8988T (cell line): ENCODE data around the gene WNT9A.

Source experiments
- DNase-seq: peaks from one replicate; pipeline ENCODE4 v3.0.0; 2011

WNT9A gene

GRCh38 chr1:227907439-227908015 lies 40.2 kb downstream of the WNT9A start:
- no peak for DNase-seq

- DNase-seq = no peak
Observed at GRCh38 chr1:227906550-227907071, 41.1 kb downstream of the WNT9A start.

GRCh38 chr1:227905573-227906487 lies 41.9 kb downstream of the WNT9A start:
- no peak for DNase-seq

GRCh38 chr1:227904541-227905335 lies 43.0 kb downstream of the WNT9A start:
- no peak for DNase-seq

- no peak for DNase-seq
Observed at GRCh38 chr1:227903614-227904501, 43.9 kb downstream of the WNT9A start.

- DNase-seq = no peak
Observed at GRCh38 chr1:227903061-227903521, 44.6 kb downstream of the WNT9A start.

- DNase-seq = no peak
Observed at GRCh38 chr1:227902641-227902990, 45.1 kb downstream of the WNT9A start.

- no peak for DNase-seq
Observed at GRCh38 chr1:227901906-227902640, 45.7 kb downstream of the WNT9A start.

- no peak for DNase-seq
Observed at GRCh38 chr1:227901239-227901905, 46.4 kb downstream of the WNT9A start.

- DNase-seq = no peak
Observed at GRCh38 chr1:227900571-227901051, 47.1 kb downstream of the WNT9A start.

GRCh38 chr1:227899820-227900449 lies 47.8 kb downstream of the WNT9A start:
- no peak for DNase-seq

- no peak for DNase-seq
Observed at GRCh38 chr1:227899141-227899819, 48.5 kb downstream of the WNT9A start.

GRCh38 chr1:227898502-227899140 lies 49.1 kb downstream of the WNT9A start:
- DNase-seq = no peak

- DNase-seq = no peak
Observed at GRCh38 chr1:227897704-227898438, 49.9 kb downstream of the WNT9A start.

- no peak for DNase-seq
Observed at GRCh38 chr1:227896710-227897655, 50.7 kb downstream of the WNT9A start.

GRCh38 chr1:227895828-227896685 lies 51.7 kb downstream of the WNT9A start:
- no peak for DNase-seq
